ENCODE results near the gene HECTD1. TPM values are rescaled to one million over a fixed set of nuclear protein-coding genes. Genes with fewer than 3 reads are reported as not detected.

Gene HECTD1
- total RNA-seq, result 10 to 100 TPM; 90.5 to 97.0 TPM

GRCh38 chr14:31207755-31208545 lies at the start of gene HECTD1:
Gene HECTD1, minus strand, starts transcription at chr14:31207793. Its CDS starts 1,857 bp downstream, at chr14:31205936.

Other genes with a start within 250 kb of the HECTD1 start
- gene AP4S1, start 182.1 kb downstream of the HECTD1 start, total RNA-seq, result 1 to 10 TPM; 5.2 to 6.8 TPM
- gene STRN3, start 181.4 kb downstream of the HECTD1 start, total RNA-seq, result 10 to 100 TPM; 15.1 to 19.1 TPM
- gene HEATR5A, start 212.8 kb upstream of the HECTD1 start, total RNA-seq, result 1 to 10 TPM; 5.0 to 5.5 TPM
- gene DTD2, start 249.7 kb upstream of the HECTD1 start, total RNA-seq, result 10 to 100 TPM; 14.9 to 15.2 TPM

All from activated naive CD4-positive, alpha-beta T cell treated with anti-CD3 and anti-CD28 coated beads, Interleukin-2, amount 10 ng/mL, durations not matched to agents 5 hours and 36 hours (primary cell).